ENCODE measurements around the gene PER2. TPM values are rescaled to one million over a fixed set of nuclear protein-coding genes. Genes with fewer than 3 reads are reported as not detected.
A peak's percentile ranks its signal among the peaks of the same experiment; 100 is the strongest.

Gene PER2
- polyA plus RNA-seq, 1 donor, result 13.5 TPM

GRCh38 chr2:238228700-238229099 lies 59.7 kb downstream of the PER2 start:
- Histone ChIP-seq H3K27me3 (ENCODE audit: control insufficient read depth, insufficient read depth, low read length) (peaks cover 8% of the 10 kb centered on the region), H3K27ac (ENCODE audit: low read length) (peak overlapping the region; percentile 21), H3K9me3 (ENCODE audit: control insufficient read depth, low read depth, low read length) (peaks cover 4% of the 10 kb centered on the region), H3K36me3 (ENCODE audit: control insufficient read depth, insufficient read depth, low read length) (no peaks in the 10 kb centered on the region), H3K4me1 (ENCODE audit: control insufficient read depth, insufficient read depth, low read length) (no peaks in the 10 kb centered on the region), H3K4me3 (ENCODE audit: low read length) (no peak overlapping the region)
- WGBS (ENCODE audit: insufficient coverage, low lambda C conversion rate), result no CpG with 5 or more reads among the region's 4 CpGs
- DNase-seq, result no peak

- no peak for DNase-seq
- Histone ChIP-seq H3K36me3 (ENCODE audit: control insufficient read depth, insufficient read depth, low read length) (no peaks in the 10 kb centered on the region), H3K4me1 (ENCODE audit: control insufficient read depth, insufficient read depth, low read length) (no peaks in the 10 kb centered on the region), H3K27me3 (ENCODE audit: control insufficient read depth, insufficient read depth, low read length) (peaks cover 5% of the 10 kb centered on the region), H3K4me3 (ENCODE audit: low read length) (no peak overlapping the region), H3K9me3 (ENCODE audit: control insufficient read depth, low read depth, low read length) (peaks cover 4% of the 10 kb centered on the region), H3K27ac (ENCODE audit: low read length) (no peak overlapping the region)
- WGBS (ENCODE audit: insufficient coverage, low lambda C conversion rate), result 80% methylated on average over 3 of the region's 11 CpGs
Measured at GRCh38 chr2:238227587-238228032, 60.8 kb downstream of the PER2 start.

GRCh38 chr2:238226698-238227586 lies 61.5 kb downstream of the PER2 start:
- Histone ChIP-seq H3K9me3 (ENCODE audit: control insufficient read depth, low read depth, low read length) (peaks cover 4% of the 10 kb centered on the region), H3K27me3 (ENCODE audit: control insufficient read depth, insufficient read depth, low read length) (peaks cover 5% of the 10 kb centered on the region), H3K27ac (ENCODE audit: low read length) (no peak overlapping the region), H3K4me3 (ENCODE audit: low read length) (no peak overlapping the region), H3K4me1 (ENCODE audit: control insufficient read depth, insufficient read depth, low read length) (no peaks in the 10 kb centered on the region), H3K36me3 (ENCODE audit: control insufficient read depth, insufficient read depth, low read length) (no peaks in the 10 kb centered on the region)
- DNase-seq, result no peak
- no CpG with 5 or more reads among the region's 8 CpGs for WGBS (ENCODE audit: insufficient coverage, low lambda C conversion rate)

GRCh38 chr2:238225911-238226697 lies 62.3 kb downstream of the PER2 start:
- H3K36me3 ChIP-seq (ENCODE audit: control insufficient read depth, insufficient read depth, low read length), result no peaks in the 10 kb centered on the region
- no peaks in the 10 kb centered on the region for H3K9me3 ChIP-seq (ENCODE audit: control insufficient read depth, low read depth, low read length)
- no CpG with 5 or more reads among the region's 38 CpGs for WGBS (ENCODE audit: insufficient coverage, low lambda C conversion rate)
- no peaks in the 10 kb centered on the region for H3K4me1 ChIP-seq (ENCODE audit: control insufficient read depth, insufficient read depth, low read length)
- no peak overlapping the region for H3K4me3 ChIP-seq (ENCODE audit: low read length)
- H3K27me3 ChIP-seq (ENCODE audit: control insufficient read depth, insufficient read depth, low read length), result peaks cover 2% of the 10 kb centered on the region
- no peak overlapping the region for H3K27ac ChIP-seq (ENCODE audit: low read length)
- DNase-seq, result no peak

- Histone ChIP-seq H3K27me3 (ENCODE audit: control insufficient read depth, insufficient read depth, low read length) (no peaks in the 10 kb centered on the region), H3K27ac (ENCODE audit: low read length) (no peak overlapping the region), H3K9me3 (ENCODE audit: control insufficient read depth, low read depth, low read length) (no peaks in the 10 kb centered on the region), H3K36me3 (ENCODE audit: control insufficient read depth, insufficient read depth, low read length) (no peaks in the 10 kb centered on the region), H3K4me3 (ENCODE audit: low read length) (no peak overlapping the region), H3K4me1 (ENCODE audit: control insufficient read depth, insufficient read depth, low read length) (no peaks in the 10 kb centered on the region)
- 100% methylated on average over 3 of the region's 13 CpGs for WGBS (ENCODE audit: insufficient coverage, low lambda C conversion rate)
- DNase-seq, result no peak
Measured at GRCh38 chr2:238225121-238225520, 63.3 kb downstream of the PER2 start.

GRCh38 chr2:238224356-238225035 lies 63.9 kb downstream of the PER2 start:
- Histone ChIP-seq H3K27me3 (ENCODE audit: control insufficient read depth, insufficient read depth, low read length) (no peaks in the 10 kb centered on the region), H3K27ac (ENCODE audit: low read length) (no peak overlapping the region), H3K9me3 (ENCODE audit: control insufficient read depth, low read depth, low read length) (no peaks in the 10 kb centered on the region), H3K36me3 (ENCODE audit: control insufficient read depth, insufficient read depth, low read length) (no peaks in the 10 kb centered on the region), H3K4me1 (ENCODE audit: control insufficient read depth, insufficient read depth, low read length) (no peaks in the 10 kb centered on the region), H3K4me3 (ENCODE audit: low read length) (no peak overlapping the region)
- no CpG with 5 or more reads among the region's 29 CpGs for WGBS (ENCODE audit: insufficient coverage, low lambda C conversion rate)
- no peak for DNase-seq

- no CpG with 5 or more reads among the region's 23 CpGs for WGBS (ENCODE audit: insufficient coverage, low lambda C conversion rate)
- no peak for DNase-seq
- Histone ChIP-seq H3K27ac (ENCODE audit: low read length) (no peak overlapping the region), H3K36me3 (ENCODE audit: control insufficient read depth, insufficient read depth, low read length) (no peaks in the 10 kb centered on the region), H3K9me3 (ENCODE audit: control insufficient read depth, low read depth, low read length) (no peaks in the 10 kb centered on the region), H3K27me3 (ENCODE audit: control insufficient read depth, insufficient read depth, low read length) (no peaks in the 10 kb centered on the region), H3K4me3 (ENCODE audit: low read length) (no peak overlapping the region), H3K4me1 (ENCODE audit: control insufficient read depth, insufficient read depth, low read length) (no peaks in the 10 kb centered on the region)
Measured at GRCh38 chr2:238220892-238221521, 67.4 kb downstream of the PER2 start.

GRCh38 chr2:238220274-238220891 lies 68.0 kb downstream of the PER2 start:
- no peaks in the 10 kb centered on the region for H3K9me3 ChIP-seq (ENCODE audit: control insufficient read depth, low read depth, low read length)
- H3K27ac ChIP-seq (ENCODE audit: low read length), result no peak overlapping the region
- no peak for DNase-seq
- no peaks in the 10 kb centered on the region for H3K27me3 ChIP-seq (ENCODE audit: control insufficient read depth, insufficient read depth, low read length)
- H3K36me3 ChIP-seq (ENCODE audit: control insufficient read depth, insufficient read depth, low read length), result no peaks in the 10 kb centered on the region
- WGBS (ENCODE audit: insufficient coverage, low lambda C conversion rate), result no CpG with 5 or more reads among the region's 10 CpGs
- no peaks in the 10 kb centered on the region for H3K4me1 ChIP-seq (ENCODE audit: control insufficient read depth, insufficient read depth, low read length)
- H3K4me3 ChIP-seq (ENCODE audit: low read length), result no peak overlapping the region

- Histone ChIP-seq H3K4me3 (ENCODE audit: low read length) (no peak overlapping the region), H3K27ac (ENCODE audit: low read length) (no peak overlapping the region), H3K9me3 (ENCODE audit: control insufficient read depth, low read depth, low read length) (no peaks in the 10 kb centered on the region), H3K27me3 (ENCODE audit: control insufficient read depth, insufficient read depth, low read length) (no peaks in the 10 kb centered on the region), H3K4me1 (ENCODE audit: control insufficient read depth, insufficient read depth, low read length) (no peaks in the 10 kb centered on the region), H3K36me3 (ENCODE audit: control insufficient read depth, insufficient read depth, low read length) (no peaks in the 10 kb centered on the region)
- no peak for DNase-seq
- no CpG with 5 or more reads among the region's 2 CpGs for WGBS (ENCODE audit: insufficient coverage, low lambda C conversion rate)
Measured at GRCh38 chr2:238216651-238217184, 71.7 kb downstream of the PER2 start.
